GM21423 (cell line): ENCODE results near the gene PROM2.

Experiments
- ATAC-seq: cut with Tn5 transposase; IDR thresholded peaks from one replicate; pipeline ENCODE4 v1.9.1; 2021; ENCODE audit warnings: mild to moderate bottlenecking, moderate library complexity; ENCODE audit not compliant: unreplicated experiment

The PROM2 gene

DNA sequence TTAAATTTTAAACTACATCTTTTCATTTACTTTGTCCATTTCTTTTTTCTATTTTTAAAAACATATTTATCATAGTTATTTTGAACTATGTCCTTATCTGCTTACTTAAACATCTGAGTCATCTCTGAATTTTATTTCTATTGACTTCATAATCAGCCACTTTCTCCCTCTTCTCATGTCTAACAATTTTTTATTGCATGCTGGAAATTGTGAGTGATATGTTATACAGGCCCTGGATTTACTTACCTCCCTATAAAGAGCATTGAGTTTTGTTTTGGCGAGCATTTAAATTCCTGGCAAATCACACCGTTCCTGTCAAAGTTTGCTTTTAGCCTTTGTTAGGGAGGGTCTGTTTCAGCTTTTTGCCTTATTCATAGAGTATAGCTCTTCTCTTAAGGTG, 62.2 kb downstream of the PROM2 start:
- ATAC-seq: no peak

DNA sequence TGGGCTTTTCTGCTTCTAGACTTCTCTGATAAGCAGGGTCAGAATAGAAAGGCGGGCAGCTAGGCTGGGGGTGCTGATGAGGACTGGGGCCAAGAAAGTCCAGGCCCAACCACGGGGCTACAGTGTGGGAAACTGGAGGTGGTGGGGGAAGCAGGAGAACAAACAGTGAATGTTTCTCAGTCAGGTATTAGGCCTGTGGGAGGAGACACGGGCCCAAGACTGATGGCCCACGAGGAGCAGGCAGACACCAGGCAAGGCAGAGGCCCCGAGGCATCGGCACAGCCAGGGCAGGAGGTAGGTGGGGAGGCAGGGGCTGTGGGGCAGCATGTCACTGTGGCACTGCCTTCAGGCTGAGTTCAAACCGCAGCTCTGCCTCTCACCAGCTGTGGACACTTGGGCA, 63.6 kb downstream of the PROM2 start:
- ATAC-seq: no peak
